Caco-2 (cell line): ENCODE data around the gene RAB13. TPM values are rescaled to one million over a fixed set of nuclear protein-coding genes. Genes with fewer than 3 reads are reported as not detected.

Source experiments
- BruUV-seq: library from RNA; stranded (reverse); fragments of 400-500 nt; replicated peaks from 2 replicates; lab custom pipeline; 2021; lab: Mats Ljungman, UMichigan
- CTCF ChIA-PET: fragments of 300-600 bp; sonication (Branson Sonifier 250); formaldehyde crosslinking; loops from one replicate; lab custom pipeline; 2022; ENCODE audit warnings: antibody characterized with exemption; lab: Charles Lee
- POLR2A ChIA-PET: fragments of 300-600 bp; sonication (Branson Sonifier 250); formaldehyde crosslinking; loops from one replicate; lab custom pipeline; 2022; ENCODE audit warnings: antibody characterized with exemption; lab: Charles Lee
- DNase-seq, 2 experiments: peaks; one replicate each; pipeline versions ENCODE4 v3.0.0 to v3.0.0-alpha.2; 2020 to 2022
- H3K27me3 ChIP-seq: replicated peaks from 2 replicates; pipeline ENCODE4 v1.6.0; 2011; ENCODE audit warnings: low read length; ENCODE audit not compliant: control insufficient read depth, insufficient read depth
- H3K36me3 ChIP-seq: 2 replicates; pipeline ENCODE4 v1.5.1; 2011; ENCODE audit warnings: low read length; ENCODE audit not compliant: control insufficient read depth, insufficient read depth
- H3K4me1 ChIP-seq: fragments of 250-450 bp; sonication (Bioruptor Pico); 2 replicates; pipeline ENCODE4 v1.5.1; 2020; ENCODE audit warnings: mild to moderate bottlenecking
- H3K4me3 ChIP-seq: 2 replicates; pipeline ENCODE4 v1.5.1; 2011; ENCODE audit warnings: low read depth, mild to moderate bottlenecking, control low read depth, low read length
- H3K9me3 ChIP-seq: fragments of 250-450 bp; sonication (Bioruptor Pico); 2 replicates; pipeline ENCODE4 v1.5.1; 2020; ENCODE audit warnings: mild to moderate bottlenecking, moderate library complexity
- H3K27ac Mint-ChIP-seq: one replicate; pipeline ENCODE4 v1.8.0; 2022; ENCODE audit warnings: mixed read lengths; ENCODE audit not compliant: unreplicated experiment
- H3K27me3 Mint-ChIP-seq: one replicate; pipeline ENCODE4 v1.8.0; 2022; ENCODE audit warnings: mixed read lengths; ENCODE audit not compliant: insufficient read depth, unreplicated experiment
- H3K36me3 Mint-ChIP-seq: one replicate; pipeline ENCODE4 v1.8.0; 2022; ENCODE audit warnings: mild to moderate bottlenecking, mixed read lengths; ENCODE audit not compliant: insufficient read depth, unreplicated experiment
- H3K4me1 Mint-ChIP-seq: one replicate; pipeline ENCODE4 v1.8.0; 2022; ENCODE audit warnings: low read depth, mixed read lengths; ENCODE audit not compliant: unreplicated experiment
- H3K4me3 Mint-ChIP-seq: one replicate; pipeline ENCODE4 v1.8.0; 2022; ENCODE audit warnings: mild to moderate bottlenecking, moderate library complexity, mixed read lengths; ENCODE audit not compliant: unreplicated experiment
- H3K9me3 Mint-ChIP-seq: one replicate; pipeline ENCODE4 v1.8.0; 2022; ENCODE audit warnings: mixed read lengths; ENCODE audit not compliant: unreplicated experiment
- CTCF ChIP-seq, 2 experiments: fragments of 200-600 bp in 1 of 2; IDR thresholded peaks; 1 replicate in 1 of 2; 2 replicates in 1 of 2; pipeline versions ENCODE4 v1.5.1 to v1.8.0; 2011 to 2022; ENCODE audit warnings: antibody characterized with exemption in 1 of 2, control low read depth in 1 of 2, inconsistent platforms in 1 of 2, low read depth in 1 of 2, low read length in 1 of 2, mild to moderate bottlenecking in 1 of 2, moderate library complexity in 1 of 2; ENCODE audit not compliant: insufficient read depth in 1 of 2, severe bottlenecking in 1 of 2, unreplicated experiment in 1 of 2
- intact Hi-C: fragments of 100-400 bp; cut with micrococcal nuclease; formaldehyde crosslinking; loops from one replicate; pipeline ENCODE4 v1.10.0; 2022; ENCODE audit not compliant: unreplicated experiment
- total RNA-seq: library from RNA; stranded (reverse); gene quantifications from 2 replicates; pipeline ENCODE4 v1.2.3, GENCODE V29; 2022

Gene RAB13
- total RNA-seq, 1 experiment from 2014 or later: 79.3 TPM

- Mint-ChIP-seq H3K4me1 (peaks cover 35% of the 10 kb centered on the region), H3K36me3 (peaks cover 61% of the 10 kb centered on the region), H3K27me3 (no peaks in the 10 kb centered on the region), H3K27ac (peak overlapping the region; percentile 78), H3K9me3 (no peaks in the 10 kb centered on the region), H3K4me3 (peak overlapping the region; percentile 88)
- intact Hi-C loops: no loop called here
- CTCF ChIA-PET: interaction anchor here (1.5 to 1.8 kb wide), 2 partner anchors 10 to 11 kb away, joined by 5 to 8 read pairs; partner anchors contain the start of gene DENND4B
- no peaks in the 10 kb centered on the region for H3K27me3 ChIP-seq
- POLR2A ChIA-PET: interaction anchor here (1.5 to 2.5 kb wide), 2 partner anchors 9 to 20 kb away, joined by 12 to 22 read pairs; partner anchors contain the start of genes CREB3L4 and JTB
- peaks cover 26% of the 10 kb centered on the region for H3K4me1 ChIP-seq
- no peak for TF ChIP-seq CTCF (IDR thresholded peaks at IDR 0.05; ENCODE audit: insufficient read depth in 1 of 2, low read depth in 1 of 2, low read length in 1 of 2, severe bottlenecking in 1 of 2, unreplicated experiment in 1 of 2)
- H3K36me3 ChIP-seq: peaks cover 4% of the 10 kb centered on the region
- peak overlapping the region; percentile 98 for H3K4me3 ChIP-seq
- BruUV-seq: no TSS peak
- no peaks in the 10 kb centered on the region for H3K9me3 ChIP-seq
- no peak for DNase-seq
Observed at GRCh38 chr1:153957744-153958110, 28.4 kb downstream of the RAB13 start.

DNA sequence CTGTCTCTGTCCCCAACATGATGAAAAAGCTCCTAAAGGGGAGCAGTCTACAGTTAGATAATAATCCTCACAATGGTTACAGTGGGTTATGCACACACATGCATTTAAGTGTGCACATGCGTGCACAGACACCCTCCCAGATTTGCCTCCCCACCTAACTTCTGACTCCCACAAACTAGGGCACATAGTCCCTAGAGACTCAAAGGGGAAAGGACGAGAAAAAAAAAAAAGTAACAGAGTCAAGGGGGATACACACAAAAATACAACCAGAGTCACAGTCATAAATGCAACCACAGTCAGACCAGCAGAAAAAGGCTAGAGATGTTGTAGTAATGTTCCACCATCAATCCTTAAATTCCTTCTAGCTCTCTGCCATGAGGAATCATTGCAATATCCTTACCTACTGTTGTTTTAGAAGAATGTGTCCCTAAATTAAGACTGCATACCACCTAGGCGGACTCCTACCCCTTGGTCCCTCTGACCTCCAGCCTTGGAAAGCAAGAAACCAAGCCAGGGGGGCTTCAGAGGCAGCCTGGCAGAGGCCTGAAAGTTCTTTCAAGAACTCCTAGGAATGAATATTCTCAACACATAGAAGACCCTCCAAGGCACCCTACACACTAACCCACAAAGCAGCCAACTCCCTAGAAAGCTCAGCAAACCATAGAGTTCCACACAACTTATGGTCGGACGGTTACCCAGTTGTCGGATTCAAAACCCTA, 29.0 kb downstream of the RAB13 start:
- peak overlapping the region; percentile 88 for H3K4me3 Mint-ChIP-seq
- H3K27me3 Mint-ChIP-seq: no peaks in the 10 kb centered on the region
- peaks cover 9% of the 10 kb centered on the region for H3K36me3 ChIP-seq
- H3K9me3 ChIP-seq: no peaks in the 10 kb centered on the region
- no peaks in the 10 kb centered on the region for H3K27me3 ChIP-seq
- H3K4me3 ChIP-seq: peak overlapping the region; percentile 98
- ChIA-PET CTCF (interaction anchor here (1.8 kb wide), 1 partner anchor 10 kb away, joined by 5 read pairs; the partner anchor contains the start of gene DENND4B), POLR2A (interaction anchor here (2.5 kb wide), 1 partner anchor 10 kb away, joined by 22 read pairs; the partner anchor contains the start of gene CREB3L4)
- H3K4me1 Mint-ChIP-seq: peaks cover 30% of the 10 kb centered on the region
- H3K9me3 Mint-ChIP-seq: no peaks in the 10 kb centered on the region
- DNase-seq: no peak
- peaks cover 61% of the 10 kb centered on the region for H3K36me3 Mint-ChIP-seq
- intact Hi-C loops: no loop called here
- H3K4me1 ChIP-seq: peaks cover 26% of the 10 kb centered on the region
- peak overlapping the region; percentile 78 for H3K27ac Mint-ChIP-seq
- BruUV-seq: no TSS peak
- no peak for TF ChIP-seq CTCF (IDR thresholded peaks at IDR 0.05; ENCODE audit: insufficient read depth in 1 of 2, low read depth in 1 of 2, low read length in 1 of 2, severe bottlenecking in 1 of 2, unreplicated experiment in 1 of 2)

DNA sequence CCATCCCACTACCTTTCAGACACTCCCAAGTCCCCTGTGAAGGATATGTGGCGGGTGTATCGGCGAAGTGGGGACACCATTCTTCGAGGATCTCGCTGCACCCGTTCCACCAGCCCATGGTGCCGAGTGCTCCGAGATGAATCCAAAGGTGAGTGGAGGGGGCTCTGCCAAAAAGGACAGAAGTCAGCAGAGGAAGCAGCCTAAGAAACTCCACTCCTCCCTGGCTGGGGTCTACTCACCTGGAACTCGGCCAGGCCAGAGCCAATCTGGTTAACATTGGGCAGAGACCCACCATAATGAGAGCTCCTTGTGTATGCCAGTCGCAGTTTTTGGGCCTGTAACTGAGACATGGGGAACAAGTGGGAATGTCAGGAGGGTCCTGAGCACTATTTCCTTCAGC, 31.3 kb downstream of the RAB13 start:
- Histone ChIP-seq H3K36me3 (peaks cover 6% of the 10 kb centered on the region), H3K9me3 (no peaks in the 10 kb centered on the region), H3K4me1 (peaks cover 22% of the 10 kb centered on the region), H3K4me3 (no peak overlapping the region), H3K27me3 (no peaks in the 10 kb centered on the region)
- H3K4me1 Mint-ChIP-seq: peaks cover 21% of the 10 kb centered on the region
- H3K9me3 Mint-ChIP-seq: no peaks in the 10 kb centered on the region
- no peak for DNase-seq
- H3K27me3 Mint-ChIP-seq: no peaks in the 10 kb centered on the region
- POLR2A ChIA-PET: no interaction called here
- intact Hi-C loops: no loop called here
- CTCF ChIA-PET: no interaction called here
- no peak overlapping the region for H3K27ac Mint-ChIP-seq
- H3K36me3 Mint-ChIP-seq: peaks cover 48% of the 10 kb centered on the region
- BruUV-seq: no TSS peak
- H3K4me3 Mint-ChIP-seq: no peak overlapping the region
- TF ChIP-seq CTCF (IDR thresholded peaks at IDR 0.05; ENCODE audit: insufficient read depth in 1 of 2, low read depth in 1 of 2, low read length in 1 of 2, severe bottlenecking in 1 of 2, unreplicated experiment in 1 of 2): no peak
